Measurements from ENCODE around the gene GTF2A2.
A peak's percentile ranks its signal among the peaks of the same experiment; 100 is the strongest.
"Not testable (repeated sequence)": the region's sequence is repeated elsewhere in the genome, so short reads cannot be mapped to it uniquely, and the experiment has no call there.

GTF2A2 gene

GRCh38 chr15:59668556-59668955, 11.2 kb upstream of the GTF2A2 start:
- no peak for DNase-seq

GRCh38 chr15:59662260-59662659, 4.9 kb upstream of the GTF2A2 start:
- no peak for DNase-seq

GRCh38 chr15:59659366-59659765, 2.1 kb upstream of the GTF2A2 start:
- DNase-seq = no peak

- no peak for DNase-seq
Measured at GRCh38 chr15:59657635-59658125, 365 bp upstream of the GTF2A2 start.

GRCh38 chr15:59654046-59654445, 3.3 kb downstream of the GTF2A2 start:
- DNase-seq = no peak

GRCh38 chr15:59649603-59650002, 7.7 kb downstream of the GTF2A2 start:
- peak; percentile 12 for DNase-seq

- no peak for DNase-seq
Measured at GRCh38 chr15:59647085-59647484, 10.2 kb downstream of the GTF2A2 start.

- no peak for DNase-seq
Measured at GRCh38 chr15:59646277-59646676, 11.0 kb downstream of the GTF2A2 start.

- DNase-seq = not testable (repeated sequence)
Measured at GRCh38 chr15:59645812-59646211, 11.5 kb downstream of the GTF2A2 start.

GRCh38 chr15:59644756-59645155, 12.6 kb downstream of the GTF2A2 start:
- DNase-seq = no peak

- no peak for DNase-seq
Measured at GRCh38 chr15:59642351-59642750, 15.0 kb downstream of the GTF2A2 start.

- not testable (repeated sequence) for DNase-seq
Measured at GRCh38 chr15:59637507-59637906, 19.8 kb downstream of the GTF2A2 start.

- DNase-seq = no peak
Measured at GRCh38 chr15:59636184-59636583, 21.1 kb downstream of the GTF2A2 start.

- no peak for DNase-seq
Measured at GRCh38 chr15:59632714-59633113, 24.6 kb downstream of the GTF2A2 start.

- DNase-seq = no peak
Measured at GRCh38 chr15:59622289-59622688, 35.0 kb downstream of the GTF2A2 start.

GRCh38 chr15:59618406-59618805, 38.9 kb downstream of the GTF2A2 start:
- DNase-seq = no peak

- DNase-seq = no peak
Measured at GRCh38 chr15:59616379-59616778, 40.9 kb downstream of the GTF2A2 start.

GRCh38 chr15:59615661-59616060, 41.7 kb downstream of the GTF2A2 start:
- DNase-seq = no peak

- DNase-seq = no peak
Measured at GRCh38 chr15:59614153-59614552, 43.2 kb downstream of the GTF2A2 start.

GRCh38 chr15:59611276-59612260, 45.7 kb downstream of the GTF2A2 start, which contains the start of gene GCNT3:
Gene GCNT3, plus strand, starts transcription at chr15:59611783. Its CDS starts 6,456 bp downstream, at chr15:59618239.
- no peak for DNase-seq

- DNase-seq = no peak
Measured at GRCh38 chr15:59609730-59610712, 47.3 kb downstream of the GTF2A2 start.

- no peak for DNase-seq
Measured at GRCh38 chr15:59605994-59606393, 51.3 kb downstream of the GTF2A2 start.

GRCh38 chr15:59598461-59598860, 58.9 kb downstream of the GTF2A2 start:
- no peak for DNase-seq
